CD4-positive, alpha-beta T cell treated with Interleukin-6 at 100 ng/mL for 8 hours (primary cell): ENCODE results near the gene SCYL1.

ENCODE experiments used
- DNase-seq: peaks from one replicate; pipeline ENCODE4 v3.0.0-alpha.2; 2020; ENCODE audit warnings: mixed read lengths, low spot score

Gene SCYL1

DNA sequence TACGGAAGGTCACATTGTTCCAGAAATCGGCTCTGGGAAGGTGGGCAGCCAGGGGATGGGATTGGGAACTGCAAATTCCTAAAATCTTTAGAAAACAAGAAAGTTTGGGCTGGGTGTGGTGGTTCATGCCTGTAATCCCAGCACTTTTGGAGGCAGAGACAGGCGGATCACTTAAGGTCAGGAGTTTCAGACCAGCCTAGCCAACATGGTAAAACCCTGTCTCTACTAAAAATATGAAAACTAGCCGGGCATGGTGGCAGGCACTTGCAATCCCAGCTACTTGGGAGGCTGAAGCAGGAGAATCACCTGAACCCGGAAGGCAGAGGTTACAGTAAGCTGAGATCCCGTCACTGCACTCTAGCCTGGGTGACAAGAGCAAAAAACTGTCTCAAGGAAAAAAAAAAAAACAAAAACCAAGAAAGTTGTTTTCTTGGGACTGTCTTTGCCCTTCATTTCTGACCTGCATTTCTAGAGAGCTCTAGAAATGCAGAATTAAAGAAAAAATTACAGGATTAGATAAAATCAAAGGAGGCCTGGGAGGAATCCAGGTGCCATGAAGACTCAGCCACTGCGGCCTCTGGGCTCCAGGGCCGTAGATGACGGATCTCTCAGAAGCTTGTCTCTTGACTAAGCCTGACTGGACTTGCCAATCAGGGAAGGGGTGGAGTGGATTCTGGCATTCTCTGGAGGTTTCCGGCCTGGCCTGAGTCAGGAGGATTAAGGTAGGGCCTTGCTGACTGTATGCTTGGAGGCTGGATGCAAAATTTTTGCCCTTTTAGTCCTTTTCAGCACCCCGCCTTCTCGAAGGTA, 31.3 kb upstream of the SCYL1 start:
- no peak for DNase-seq

DNA sequence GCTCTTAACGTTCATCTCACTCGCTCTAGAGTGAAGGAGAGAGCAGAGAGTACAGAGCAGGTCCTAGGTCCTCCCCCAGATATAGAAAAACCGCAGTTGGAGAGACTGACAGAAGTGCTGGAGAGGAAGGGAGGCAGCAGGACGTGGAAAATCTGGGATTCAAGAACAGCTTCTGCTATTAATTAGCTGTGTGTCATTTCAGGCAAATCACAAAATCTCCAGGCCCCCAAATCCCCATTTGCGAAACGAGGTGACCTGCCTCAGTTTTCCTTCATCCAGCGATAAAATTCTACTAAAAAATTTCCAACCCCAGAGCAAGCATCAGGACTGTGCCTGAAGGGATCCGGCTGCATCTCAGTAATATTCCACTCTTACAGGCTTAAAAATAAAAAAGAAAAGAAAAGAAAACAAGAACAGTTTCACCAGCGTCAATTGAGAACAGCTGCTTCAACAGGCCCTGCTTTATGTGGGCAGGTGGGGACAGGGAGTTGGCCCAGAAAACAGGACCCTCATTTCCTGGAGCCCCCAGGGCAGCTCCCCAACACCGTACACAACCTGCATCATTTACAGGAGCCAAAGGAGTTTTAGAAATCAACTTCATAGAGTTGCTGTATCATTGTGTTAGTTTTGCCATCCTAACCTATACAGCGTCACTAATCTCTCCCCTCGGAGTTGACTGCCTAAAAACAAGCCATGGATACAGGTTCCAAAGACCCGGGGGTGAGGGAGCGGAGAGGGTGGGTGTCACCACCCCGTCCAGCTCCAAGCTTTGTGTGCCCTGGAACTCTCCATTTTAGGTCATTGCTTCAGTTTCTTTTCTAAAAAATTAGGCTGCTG, 28.4 kb upstream of the SCYL1 start:
- DNase-seq = no peak

- peak; percentile 98 for DNase-seq
Measured at GRCh38 chr11:65497141-65498041, 27.5 kb upstream of the SCYL1 start.

- DNase-seq = peak; percentile 64
Measured at GRCh38 chr11:65498042-65498726, 26.7 kb upstream of the SCYL1 start.

GRCh38 chr11:65498727-65498976, 26.2 kb upstream of the SCYL1 start:
- no peak for DNase-seq

- peak; percentile 94 for DNase-seq
Measured at GRCh38 chr11:65498977-65499712, 25.7 kb upstream of the SCYL1 start, which contains the start of gene MALAT1. TSS of gene MALAT1 (plus strand) at chr11:65499045.

DNA sequence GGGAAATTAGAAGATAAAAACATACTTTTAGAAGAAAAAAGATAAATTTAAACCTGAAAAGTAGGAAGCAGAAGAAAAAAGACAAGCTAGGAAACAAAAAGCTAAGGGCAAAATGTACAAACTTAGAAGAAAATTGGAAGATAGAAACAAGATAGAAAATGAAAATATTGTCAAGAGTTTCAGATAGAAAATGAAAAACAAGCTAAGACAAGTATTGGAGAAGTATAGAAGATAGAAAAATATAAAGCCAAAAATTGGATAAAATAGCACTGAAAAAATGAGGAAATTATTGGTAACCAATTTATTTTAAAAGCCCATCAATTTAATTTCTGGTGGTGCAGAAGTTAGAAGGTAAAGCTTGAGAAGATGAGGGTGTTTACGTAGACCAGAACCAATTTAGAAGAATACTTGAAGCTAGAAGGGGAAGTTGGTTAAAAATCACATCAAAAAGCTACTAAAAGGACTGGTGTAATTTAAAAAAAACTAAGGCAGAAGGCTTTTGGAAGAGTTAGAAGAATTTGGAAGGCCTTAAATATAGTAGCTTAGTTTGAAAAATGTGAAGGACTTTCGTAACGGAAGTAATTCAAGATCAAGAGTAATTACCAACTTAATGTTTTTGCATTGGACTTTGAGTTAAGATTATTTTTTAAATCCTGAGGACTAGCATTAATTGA, 25.0 kb upstream of the SCYL1 start:
- DNase-seq = no peak

DNA sequence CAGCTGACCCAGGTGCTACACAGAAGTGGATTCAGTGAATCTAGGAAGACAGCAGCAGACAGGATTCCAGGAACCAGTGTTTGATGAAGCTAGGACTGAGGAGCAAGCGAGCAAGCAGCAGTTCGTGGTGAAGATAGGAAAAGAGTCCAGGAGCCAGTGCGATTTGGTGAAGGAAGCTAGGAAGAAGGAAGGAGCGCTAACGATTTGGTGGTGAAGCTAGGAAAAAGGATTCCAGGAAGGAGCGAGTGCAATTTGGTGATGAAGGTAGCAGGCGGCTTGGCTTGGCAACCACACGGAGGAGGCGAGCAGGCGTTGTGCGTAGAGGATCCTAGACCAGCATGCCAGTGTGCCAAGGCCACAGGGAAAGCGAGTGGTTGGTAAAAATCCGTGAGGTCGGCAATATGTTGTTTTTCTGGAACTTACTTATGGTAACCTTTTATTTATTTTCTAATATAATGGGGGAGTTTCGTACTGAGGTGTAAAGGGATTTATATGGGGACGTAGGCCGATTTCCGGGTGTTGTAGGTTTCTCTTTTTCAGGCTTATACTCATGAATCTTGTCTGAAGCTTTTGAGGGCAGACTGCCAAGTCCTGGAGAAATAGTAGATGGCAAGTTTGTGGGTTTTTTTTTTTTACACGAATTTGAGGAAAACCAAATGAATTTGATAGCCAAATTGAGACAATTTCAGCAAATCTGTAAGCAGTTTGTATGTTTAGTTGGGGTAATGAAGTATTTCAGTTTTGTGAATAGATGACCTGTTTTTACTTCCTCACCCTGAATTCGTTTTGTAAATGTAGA, 24.3 kb upstream of the SCYL1 start:
- DNase-seq = no peak

- no peak for DNase-seq
Measured at GRCh38 chr11:65501186-65501471, 23.8 kb upstream of the SCYL1 start.

DNA sequence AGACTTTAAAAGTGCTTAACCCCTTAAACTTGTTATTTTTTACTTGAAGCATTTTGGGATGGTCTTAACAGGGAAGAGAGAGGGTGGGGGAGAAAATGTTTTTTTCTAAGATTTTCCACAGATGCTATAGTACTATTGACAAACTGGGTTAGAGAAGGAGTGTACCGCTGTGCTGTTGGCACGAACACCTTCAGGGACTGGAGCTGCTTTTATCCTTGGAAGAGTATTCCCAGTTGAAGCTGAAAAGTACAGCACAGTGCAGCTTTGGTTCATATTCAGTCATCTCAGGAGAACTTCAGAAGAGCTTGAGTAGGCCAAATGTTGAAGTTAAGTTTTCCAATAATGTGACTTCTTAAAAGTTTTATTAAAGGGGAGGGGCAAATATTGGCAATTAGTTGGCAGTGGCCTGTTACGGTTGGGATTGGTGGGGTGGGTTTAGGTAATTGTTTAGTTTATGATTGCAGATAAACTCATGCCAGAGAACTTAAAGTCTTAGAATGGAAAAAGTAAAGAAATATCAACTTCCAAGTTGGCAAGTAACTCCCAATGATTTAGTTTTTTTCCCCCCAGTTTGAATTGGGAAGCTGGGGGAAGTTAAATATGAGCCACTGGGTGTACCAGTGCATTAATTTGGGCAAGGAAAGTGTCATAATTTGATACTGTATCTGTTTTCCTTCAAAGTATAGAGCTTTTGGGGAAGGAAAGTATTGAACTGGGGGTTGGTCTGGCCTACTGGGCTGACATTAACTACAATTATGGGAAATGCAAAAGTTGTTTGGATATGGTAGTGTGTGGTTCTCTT, 23.2 kb upstream of the SCYL1 start:
- no peak for DNase-seq

- no peak for DNase-seq
Measured at GRCh38 chr11:65502274-65502554, 22.7 kb upstream of the SCYL1 start.

DNA sequence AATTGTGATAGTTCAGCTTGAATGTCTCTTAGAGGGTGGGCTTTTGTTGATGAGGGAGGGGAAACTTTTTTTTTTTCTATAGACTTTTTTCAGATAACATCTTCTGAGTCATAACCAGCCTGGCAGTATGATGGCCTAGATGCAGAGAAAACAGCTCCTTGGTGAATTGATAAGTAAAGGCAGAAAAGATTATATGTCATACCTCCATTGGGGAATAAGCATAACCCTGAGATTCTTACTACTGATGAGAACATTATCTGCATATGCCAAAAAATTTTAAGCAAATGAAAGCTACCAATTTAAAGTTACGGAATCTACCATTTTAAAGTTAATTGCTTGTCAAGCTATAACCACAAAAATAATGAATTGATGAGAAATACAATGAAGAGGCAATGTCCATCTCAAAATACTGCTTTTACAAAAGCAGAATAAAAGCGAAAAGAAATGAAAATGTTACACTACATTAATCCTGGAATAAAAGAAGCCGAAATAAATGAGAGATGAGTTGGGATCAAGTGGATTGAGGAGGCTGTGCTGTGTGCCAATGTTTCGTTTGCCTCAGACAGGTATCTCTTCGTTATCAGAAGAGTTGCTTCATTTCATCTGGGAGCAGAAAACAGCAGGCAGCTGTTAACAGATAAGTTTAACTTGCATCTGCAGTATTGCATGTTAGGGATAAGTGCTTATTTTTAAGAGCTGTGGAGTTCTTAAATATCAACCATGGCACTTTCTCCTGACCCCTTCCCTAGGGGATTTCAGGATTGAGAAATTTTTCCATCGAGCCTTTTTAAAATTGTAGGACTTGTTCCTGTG, 22.1 kb upstream of the SCYL1 start:
- DNase-seq = no peak

DNA sequence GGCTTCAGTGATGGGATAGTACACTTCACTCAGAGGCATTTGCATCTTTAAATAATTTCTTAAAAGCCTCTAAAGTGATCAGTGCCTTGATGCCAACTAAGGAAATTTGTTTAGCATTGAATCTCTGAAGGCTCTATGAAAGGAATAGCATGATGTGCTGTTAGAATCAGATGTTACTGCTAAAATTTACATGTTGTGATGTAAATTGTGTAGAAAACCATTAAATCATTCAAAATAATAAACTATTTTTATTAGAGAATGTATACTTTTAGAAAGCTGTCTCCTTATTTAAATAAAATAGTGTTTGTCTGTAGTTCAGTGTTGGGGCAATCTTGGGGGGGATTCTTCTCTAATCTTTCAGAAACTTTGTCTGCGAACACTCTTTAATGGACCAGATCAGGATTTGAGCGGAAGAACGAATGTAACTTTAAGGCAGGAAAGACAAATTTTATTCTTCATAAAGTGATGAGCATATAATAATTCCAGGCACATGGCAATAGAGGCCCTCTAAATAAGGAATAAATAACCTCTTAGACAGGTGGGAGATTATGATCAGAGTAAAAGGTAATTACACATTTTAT, 21.4 kb upstream of the SCYL1 start:
- no peak for DNase-seq

DNA sequence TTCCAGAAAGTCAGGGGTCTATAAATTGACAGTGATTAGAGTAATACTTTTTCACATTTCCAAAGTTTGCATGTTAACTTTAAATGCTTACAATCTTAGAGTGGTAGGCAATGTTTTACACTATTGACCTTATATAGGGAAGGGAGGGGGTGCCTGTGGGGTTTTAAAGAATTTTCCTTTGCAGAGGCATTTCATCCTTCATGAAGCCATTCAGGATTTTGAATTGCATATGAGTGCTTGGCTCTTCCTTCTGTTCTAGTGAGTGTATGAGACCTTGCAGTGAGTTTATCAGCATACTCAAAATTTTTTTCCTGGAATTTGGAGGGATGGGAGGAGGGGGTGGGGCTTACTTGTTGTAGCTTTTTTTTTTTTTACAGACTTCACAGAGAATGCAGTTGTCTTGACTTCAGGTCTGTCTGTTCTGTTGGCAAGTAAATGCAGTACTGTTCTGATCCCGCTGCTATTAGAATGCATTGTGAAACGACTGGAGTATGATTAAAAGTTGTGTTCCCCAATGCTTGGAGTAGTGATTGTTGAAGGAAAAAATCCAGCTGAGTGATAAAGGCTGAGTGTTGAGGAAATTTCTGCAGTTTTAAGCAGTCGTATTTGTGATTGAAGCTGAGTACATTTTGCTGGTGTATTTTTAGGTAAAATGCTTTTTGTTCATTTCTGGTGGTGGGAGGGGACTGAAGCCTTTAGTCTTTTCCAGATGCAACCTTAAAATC, 20.8 kb upstream of the SCYL1 start:
- no peak for DNase-seq

- no peak for DNase-seq
Measured at GRCh38 chr11:65504674-65505465, 20.0 kb upstream of the SCYL1 start.

- DNase-seq = no peak
Measured at GRCh38 chr11:65505466-65506289, 19.2 kb upstream of the SCYL1 start.
